GM12873 (cell line): Measurements from ENCODE around the gene BAD.

ENCODE experiments used
- CTCF ChIP-seq: IDR thresholded peaks from 2 replicates; pipeline ENCODE4 v1.5.1; 2012; ENCODE audit warnings: low read depth, mild to moderate bottlenecking, moderate library complexity, low read length, control low read depth; ENCODE audit not compliant: insufficient read depth; ENCODE audit errors: missing control alignments

The BAD gene

GRCh38 chr11:64284048-64284961 is at the start of gene BAD:
Gene BAD (minus strand): TSS chr11:64284665. CDS start chr11:64284368, 297 bp downstream.
- TF ChIP-seq CTCF = no peak

GRCh38 chr11:64333556-64333955 is 49.1 kb upstream of the BAD start:
- no peak for TF ChIP-seq CTCF

- TF ChIP-seq CTCF = peak; percentile 87
Observed at GRCh38 chr11:64331569-64332371, 47.3 kb upstream of the BAD start.

- TF ChIP-seq CTCF = no peak
Observed at GRCh38 chr11:64330888-64331287, 46.4 kb upstream of the BAD start.

- no peak for TF ChIP-seq CTCF
Observed at GRCh38 chr11:64327993-64328392, 43.5 kb upstream of the BAD start.

- no peak for TF ChIP-seq CTCF
Observed at GRCh38 chr11:64327375-64327774, 42.9 kb upstream of the BAD start.
